Activated B cell treated with CpG ODN at 0.5 μM for 24 hours (primary cell): ENCODE results near the gene AFG1L. TPM values are rescaled to one million over a fixed set of nuclear protein-coding genes. Genes with fewer than 3 reads are reported as not detected.

ENCODE experiments used
- ATAC-seq: fragments of 200-7000 bp; cut with Tn5 transposase; one replicate; pipeline ENCODE4 v1.10.0; 2021; ENCODE audit warnings: low read depth, mild to moderate bottlenecking, moderate library complexity
- CTCF ChIA-PET: fragments of 350-600 bp; sonication (Branson Sonifier 250); formaldehyde crosslinking; loops from one replicate; lab custom pipeline; 2021; ENCODE audit warnings: antibody characterized with exemption; lab: Charles Lee
- POLR2A ChIA-PET: fragments of 350-600 bp; sonication (Branson Sonifier 250); formaldehyde crosslinking; loops from one replicate; lab custom pipeline; 2021; ENCODE audit warnings: antibody characterized with exemption; lab: Charles Lee
- DNase-seq: peaks from one replicate; pipeline ENCODE4 v3.0.0; 2022
- H3K27ac Mint-ChIP-seq: one replicate; pipeline ENCODE4 v1.8.0; 2020; ENCODE audit warnings: mixed read lengths
- H3K27me3 Mint-ChIP-seq: one replicate; pipeline ENCODE4 v1.8.0; 2021; ENCODE audit warnings: mixed read lengths
- H3K36me3 Mint-ChIP-seq: one replicate; pipeline ENCODE4 v1.8.0; 2021; ENCODE audit warnings: low read depth, mixed read lengths
- H3K4me1 Mint-ChIP-seq: one replicate; pipeline ENCODE4 v1.8.0; 2021; ENCODE audit warnings: mixed read lengths
- H3K4me3 Mint-ChIP-seq: one replicate; pipeline ENCODE4 v1.8.0; 2020; ENCODE audit warnings: mild to moderate bottlenecking, mixed read lengths
- H3K9me3 Mint-ChIP-seq: one replicate; pipeline ENCODE4 v1.8.0; 2020; ENCODE audit warnings: mixed read lengths
- intact Hi-C: fragments of 100-400 bp; cut with micrococcal nuclease; formaldehyde crosslinking; loops from one replicate; pipeline ENCODE4 v1.15.1; 2024
- total RNA-seq: library from RNA; stranded (reverse); gene quantifications from 2 replicates; pipeline ENCODE4 v1.2.3, GENCODE V29; 2022
- TF ChIP-seq, protein P1 (sequence below): fragments of 200-600 bp; IDR thresholded peaks from one replicate; pipeline ENCODE4 v1.8.0; 2022; ENCODE audit warnings: antibody characterized with exemption, mild to moderate bottlenecking

The AFG1L gene
- total RNA-seq, 1 donor from 2014 or later: 10.3 TPM

DNA sequence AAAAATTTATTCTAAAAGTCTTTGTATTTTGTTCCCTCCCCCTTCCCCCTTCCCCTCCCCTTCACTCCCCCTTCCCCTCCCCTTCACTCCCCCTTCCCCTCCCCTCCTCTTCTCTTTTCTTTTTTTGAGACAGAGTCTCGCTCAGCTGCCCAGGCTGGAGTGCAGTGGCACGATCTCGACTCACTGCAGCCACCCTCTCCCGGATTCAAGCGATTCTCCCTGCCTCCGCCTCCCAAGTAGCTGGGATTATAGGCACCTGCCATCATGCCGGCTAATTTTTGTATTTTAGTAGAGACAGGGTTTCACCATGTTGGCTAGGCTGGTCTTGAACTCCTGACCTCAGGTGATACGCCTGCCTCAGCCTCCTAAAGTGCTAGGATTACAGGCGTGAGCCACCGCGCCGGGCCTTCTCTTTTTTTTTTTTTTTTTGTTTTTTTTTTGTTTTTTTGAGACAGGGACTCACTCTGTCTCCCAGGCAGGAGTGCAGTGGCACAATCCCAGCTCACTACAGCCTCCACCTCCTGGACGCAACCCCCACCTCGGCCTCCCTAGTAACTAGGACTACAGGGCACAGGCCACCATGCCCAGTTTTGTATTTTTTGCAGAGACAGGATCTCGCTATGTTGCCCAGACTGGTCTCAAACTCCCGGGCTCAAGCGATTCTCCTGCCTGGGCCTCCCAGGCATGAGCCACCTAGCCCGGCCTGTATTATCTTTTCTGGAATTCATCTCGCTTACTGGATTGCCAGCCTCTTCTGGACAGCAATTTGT is 1.1 kb upstream of the AFG1L start:
- no peaks in the 10 kb centered on the region for H3K9me3 Mint-ChIP-seq
- H3K27ac Mint-ChIP-seq: peak overlapping the region; percentile 100
- intact Hi-C loops: loop anchor here (1.0 to 10.0 kb wide), 3 partner anchors 219 to 1091 kb away; partner anchors contain the start of genes CD164, CEP57L1, OSTM1 and SESN1
- ChIA-PET CTCF (interaction anchor here (2.3 kb wide), 1 partner anchor 33 kb away, joined by 6 read pairs; the partner anchor contains the start of gene SNX3), POLR2A (interaction anchor here (0.5 to 3.9 kb wide), 7 partner anchors 8 to 1189 kb away, joined by 3 to 102 read pairs (median 5); partner anchors contain the start of genes CEP57L1, SESN1, SNX3 and ZBTB24)
- peaks cover 23% of the 10 kb centered on the region for H3K4me1 Mint-ChIP-seq
- peaks cover 9% of the 10 kb centered on the region for H3K36me3 Mint-ChIP-seq
- TF ChIP-seq, protein P1, sequence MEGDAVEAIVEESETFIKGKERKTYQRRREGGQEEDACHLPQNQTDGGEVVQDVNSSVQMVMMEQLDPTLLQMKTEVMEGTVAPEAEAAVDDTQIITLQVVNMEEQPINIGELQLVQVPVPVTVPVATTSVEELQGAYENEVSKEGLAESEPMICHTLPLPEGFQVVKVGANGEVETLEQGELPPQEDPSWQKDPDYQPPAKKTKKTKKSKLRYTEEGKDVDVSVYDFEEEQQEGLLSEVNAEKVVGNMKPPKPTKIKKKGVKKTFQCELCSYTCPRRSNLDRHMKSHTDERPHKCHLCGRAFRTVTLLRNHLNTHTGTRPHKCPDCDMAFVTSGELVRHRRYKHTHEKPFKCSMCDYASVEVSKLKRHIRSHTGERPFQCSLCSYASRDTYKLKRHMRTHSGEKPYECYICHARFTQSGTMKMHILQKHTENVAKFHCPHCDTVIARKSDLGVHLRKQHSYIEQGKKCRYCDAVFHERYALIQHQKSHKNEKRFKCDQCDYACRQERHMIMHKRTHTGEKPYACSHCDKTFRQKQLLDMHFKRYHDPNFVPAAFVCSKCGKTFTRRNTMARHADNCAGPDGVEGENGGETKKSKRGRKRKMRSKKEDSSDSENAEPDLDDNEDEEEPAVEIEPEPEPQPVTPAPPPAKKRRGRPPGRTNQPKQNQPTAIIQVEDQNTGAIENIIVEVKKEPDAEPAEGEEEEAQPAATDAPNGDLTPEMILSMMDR: no peak
- no peaks in the 10 kb centered on the region for H3K27me3 Mint-ChIP-seq
- H3K4me3 Mint-ChIP-seq: peak overlapping the region; percentile 99
- no peak for ATAC-seq
- no peak for DNase-seq

DNA sequence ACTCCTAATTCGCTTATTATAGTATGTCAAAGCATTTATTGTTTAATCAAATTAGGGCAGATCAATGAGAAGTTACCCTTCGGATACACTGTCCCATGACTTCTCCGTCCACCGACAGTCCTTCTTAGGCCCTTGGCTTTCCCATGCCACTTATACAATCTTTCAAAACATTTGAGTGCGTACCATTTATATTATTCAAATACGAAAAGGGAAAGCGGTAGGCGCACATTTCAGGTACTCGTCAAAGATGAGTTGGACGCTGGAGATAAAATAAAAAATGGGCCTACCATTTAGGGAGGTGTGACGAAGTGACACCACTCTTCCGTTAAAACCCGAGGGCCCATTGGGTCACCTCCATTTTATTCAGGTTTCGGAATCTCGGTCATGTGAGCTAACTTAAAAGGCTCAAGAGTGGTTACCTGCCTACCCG is 542 bp upstream of the AFG1L start:
- H3K9me3 Mint-ChIP-seq: no peaks in the 10 kb centered on the region

DNA sequence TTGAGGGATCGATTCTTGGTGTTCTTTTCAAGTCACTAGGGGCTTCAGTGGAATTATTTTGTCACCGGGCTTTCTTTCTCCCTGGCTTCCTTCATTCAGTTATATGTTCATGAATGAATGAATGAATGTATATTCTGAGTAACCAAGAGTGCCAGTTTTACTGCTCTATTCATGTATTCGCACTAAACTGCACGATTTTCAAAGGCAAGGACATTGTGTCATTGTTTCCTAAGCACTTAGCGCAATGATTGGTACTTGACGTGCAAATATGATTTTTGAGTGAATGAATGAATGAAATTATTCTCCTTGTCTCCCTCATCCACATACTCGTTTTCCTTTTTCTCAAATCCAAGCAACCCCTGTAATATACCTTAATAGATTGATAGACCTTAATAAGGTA is 822 bp downstream of the AFG1L start:
- DNase-seq: no peak
- no peak for ATAC-seq
- intact Hi-C loops: loop anchor here (1.0 to 10.0 kb wide), 6 partner anchors 34 to 1089 kb away; partner anchors contain the start of genes ARMC2, CD164, CEP57L1 and SEC63
- ChIA-PET POLR2A (interaction anchor here (0.5 to 3.9 kb wide), 11 partner anchors 13 to 836 kb away, joined by 3 to 102 read pairs (median 7); partner anchors contain the start of genes PDSS2 and SNX3), CTCF (interaction anchor here (2.3 kb wide), 1 partner anchor 35 kb away, joined by 6 read pairs; the partner anchor contains the start of gene SNX3)
- no peaks in the 10 kb centered on the region for H3K9me3 Mint-ChIP-seq
- peak overlapping the region; percentile 99 for H3K4me3 Mint-ChIP-seq
- H3K27ac Mint-ChIP-seq: peak overlapping the region; percentile 100
- H3K4me1 Mint-ChIP-seq: peaks cover 30% of the 10 kb centered on the region
- TF ChIP-seq, protein P1: no peak
- no peaks in the 10 kb centered on the region for H3K27me3 Mint-ChIP-seq
- peaks cover 9% of the 10 kb centered on the region for H3K36me3 Mint-ChIP-seq

More for the DNA sequence above, 542 bp upstream of the AFG1L start:
- DNase-seq: no peak
- peak; percentile 31 for ATAC-seq
- intact Hi-C loops: loop anchor here (1.0 to 10.0 kb wide), 3 partner anchors 220 to 1090 kb away; partner anchors contain the start of genes CD164, CEP57L1, OSTM1 and SESN1
- peaks cover 9% of the 10 kb centered on the region for H3K36me3 Mint-ChIP-seq
- peak overlapping the region; percentile 100 for H3K27ac Mint-ChIP-seq
- H3K27me3 Mint-ChIP-seq: no peaks in the 10 kb centered on the region
- TF ChIP-seq, protein P1: no peak
- ChIA-PET POLR2A (interaction anchor here (0.6 to 3.9 kb wide), 17 partner anchors 9 to 1188 kb away, joined by 3 to 102 read pairs (median 5); partner anchors contain the start of genes CD164, CEP57L1, PDSS2 and SEC63), CTCF (interaction anchor here (1.0 to 2.3 kb wide), 2 partner anchors 34 to 198 kb away, joined by 4 to 6 read pairs; partner anchors contain the start of gene SNX3)
- peaks cover 25% of the 10 kb centered on the region for H3K4me1 Mint-ChIP-seq
- peak overlapping the region; percentile 99 for H3K4me3 Mint-ChIP-seq

DNA sequence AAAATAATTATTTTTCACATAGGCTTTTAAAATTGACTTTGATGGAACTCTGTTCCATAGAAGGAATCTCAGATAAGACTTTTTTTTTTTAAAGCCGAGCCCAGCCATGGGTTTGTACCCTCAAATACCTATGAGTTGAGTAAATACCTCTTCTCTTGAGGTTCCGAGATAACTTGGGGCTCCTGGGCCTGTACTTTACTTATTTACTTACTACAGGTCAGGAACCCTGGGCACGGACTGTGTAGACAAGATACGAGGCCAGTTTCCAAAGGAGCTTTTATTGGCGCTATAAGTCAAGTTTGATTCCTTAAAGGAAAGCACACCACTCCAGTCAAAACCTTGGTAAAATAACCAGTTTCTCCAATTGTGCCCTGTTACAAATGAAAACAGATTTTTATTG is 7.5 kb downstream of the AFG1L start:
- TF ChIP-seq, protein P1: no peak
- Mint-ChIP-seq H3K36me3 (no peaks in the 10 kb centered on the region), H3K4me1 (peaks cover 10% of the 10 kb centered on the region), H3K4me3 (no peak overlapping the region), H3K27me3 (no peaks in the 10 kb centered on the region), H3K27ac (no peak overlapping the region), H3K9me3 (no peaks in the 10 kb centered on the region)
- CTCF ChIA-PET: interaction anchor here (1.0 kb wide), 1 partner anchor 134 kb away, joined by 3 read pairs; no protein-coding TSS in a partner anchor
- no peak for DNase-seq
- no peak for ATAC-seq
- POLR2A ChIA-PET: no interaction called here
- intact Hi-C loops: no loop called here
